ENCODE measurements around the gene GPR107. TPM values are rescaled to one million over a fixed set of nuclear protein-coding genes. Genes with fewer than 3 reads are reported as not detected.
A peak's percentile ranks its signal among the peaks of the same experiment; 100 is the strongest.

Gene GPR107
- polyA plus RNA-seq, 3 donors from 2014 or later = 3.4 to 9.5 (median 5.9) TPM

- Mint-ChIP-seq H3K27ac (peak overlapping the region in 3 of 6 donors; percentile 32 to 88 (median 51)), H3K36me3 (no peaks in the 10 kb centered on the region), H3K4me1 (peaks cover 6 to 12% of the 10 kb centered on the region in 2 donors), H3K4me3 (peak overlapping the region; percentile 42 to 80 (median 67)), H3K27me3 (ENCODE audit: low read depth in 3 of 3) (peaks cover 5 to 12% (median 6%) of the 10 kb centered on the region in 3 donors), H3K9me3 (peaks cover 0 to 2% (median 0%) of the 10 kb centered on the region in 6 donors)
- DNase-seq = no peak
Measured at GRCh38 chr9:130173666-130173983, 119.9 kb downstream of the GPR107 start.

GRCh38 chr9:130174025-130174424 lies 120.3 kb downstream of the GPR107 start:
- peak overlapping the region; percentile 42 to 80 (median 66) for H3K4me3 Mint-ChIP-seq
- H3K27ac Mint-ChIP-seq = peak overlapping the region in 4 of 6 donors; percentile 40 to 88 (median 54)
- H3K36me3 Mint-ChIP-seq = no peaks in the 10 kb centered on the region
- H3K9me3 Mint-ChIP-seq = peaks cover 0 to 2% (median 0%) of the 10 kb centered on the region in 6 donors
- H3K27me3 Mint-ChIP-seq (ENCODE audit: low read depth in 3 of 3) = peaks cover 5 to 11% (median 6%) of the 10 kb centered on the region in 3 donors
- peaks cover 6 to 12% of the 10 kb centered on the region in 2 donors for H3K4me1 Mint-ChIP-seq
- no peak for DNase-seq

GRCh38 chr9:130174920-130175321 lies 121.2 kb downstream of the GPR107 start:
- Mint-ChIP-seq H3K9me3 (peaks cover 0 to 2% (median 0%) of the 10 kb centered on the region in 6 donors), H3K27ac (peak overlapping the region in 3 of 6 donors; percentile 8 to 57 (median 51)), H3K27me3 (ENCODE audit: low read depth in 3 of 3) (peaks cover 5 to 10% (median 6%) of the 10 kb centered on the region in 3 donors), H3K4me1 (peaks cover 6 to 12% of the 10 kb centered on the region in 2 donors), H3K4me3 (peak overlapping the region in 4 of 5 donors; percentile 31 to 66 (median 44)), H3K36me3 (no peaks in the 10 kb centered on the region)
- DNase-seq = no peak

- DNase-seq = no peak
- peak overlapping the region in 1 of 6 donors; percentile 51 for H3K27ac Mint-ChIP-seq
- no peak overlapping the region for H3K4me3 Mint-ChIP-seq
- no peaks in the 10 kb centered on the region for H3K9me3 Mint-ChIP-seq
- no peaks in the 10 kb centered on the region for H3K36me3 Mint-ChIP-seq
- peaks cover 6 to 12% of the 10 kb centered on the region in 2 donors for H3K4me1 Mint-ChIP-seq
- peaks cover 5 to 10% (median 6%) of the 10 kb centered on the region in 3 donors for H3K27me3 Mint-ChIP-seq (ENCODE audit: low read depth in 3 of 3)
Measured at GRCh38 chr9:130175355-130175754, 121.6 kb downstream of the GPR107 start.

GRCh38 chr9:130176760-130177159 lies 123.1 kb downstream of the GPR107 start:
- Mint-ChIP-seq H3K4me1 (peaks cover 0 to 7% of the 10 kb centered on the region in 2 donors), H3K4me3 (no peak overlapping the region), H3K27me3 (ENCODE audit: low read depth in 3 of 3) (peaks cover 3 to 9% (median 4%) of the 10 kb centered on the region in 3 donors), H3K9me3 (no peaks in the 10 kb centered on the region), H3K36me3 (no peaks in the 10 kb centered on the region), H3K27ac (no peak overlapping the region)
- DNase-seq = no peak

GRCh38 chr9:130177898-130178805 lies 124.4 kb downstream of the GPR107 start:
- DNase-seq = no peak
- Mint-ChIP-seq H3K36me3 (no peaks in the 10 kb centered on the region), H3K4me3 (no peak overlapping the region), H3K27ac (peak overlapping the region in 1 of 6 donors; percentile 11), H3K27me3 (ENCODE audit: low read depth in 3 of 3) (peaks cover 2 to 5% (median 3%) of the 10 kb centered on the region in 3 donors), H3K4me1 (peaks cover 0 to 6% of the 10 kb centered on the region in 2 donors), H3K9me3 (no peaks in the 10 kb centered on the region)

- peaks cover 1 to 2% (median 1%) of the 10 kb centered on the region in 3 donors for H3K27me3 Mint-ChIP-seq (ENCODE audit: low read depth in 3 of 3)
Measured at GRCh38 chr9:130179331-130179907, 125.7 kb downstream of the GPR107 start.

GRCh38 chr9:130180516-130180915 lies 126.8 kb downstream of the GPR107 start:
- Mint-ChIP-seq H3K36me3 (no peaks in the 10 kb centered on the region), H3K4me3 (no peak overlapping the region), H3K27me3 (ENCODE audit: low read depth in 3 of 3) (peaks cover 0 to 1% (median under 1%) of the 10 kb centered on the region in 3 donors), H3K4me1 (no peaks in the 10 kb centered on the region), H3K27ac (peak overlapping the region in 2 of 6 donors; percentile 27), H3K9me3 (no peaks in the 10 kb centered on the region)
- DNase-seq = no peak

More at GRCh38 chr9:130179331-130179907, 125.7 kb downstream of the GPR107 start:
- H3K27ac Mint-ChIP-seq = peak overlapping the region in 2 of 6 donors; percentile 26 to 44
- H3K36me3 Mint-ChIP-seq = no peaks in the 10 kb centered on the region
- no peaks in the 10 kb centered on the region for H3K4me1 Mint-ChIP-seq
- DNase-seq = no peak
- H3K4me3 Mint-ChIP-seq = no peak overlapping the region
- H3K9me3 Mint-ChIP-seq = no peaks in the 10 kb centered on the region

GRCh38 chr9:130181678-130182380 lies 128.1 kb downstream of the GPR107 start:
- Mint-ChIP-seq H3K4me1 (no peaks in the 10 kb centered on the region), H3K27ac (no peak overlapping the region), H3K36me3 (no peaks in the 10 kb centered on the region), H3K27me3 (ENCODE audit: low read depth in 3 of 3) (peaks cover 0 to 4% (median 1%) of the 10 kb centered on the region in 3 donors), H3K4me3 (no peak overlapping the region), H3K9me3 (no peaks in the 10 kb centered on the region)
- DNase-seq = no peak

GRCh38 chr9:130182381-130182909 lies 128.7 kb downstream of the GPR107 start:
- no peak overlapping the region for H3K27ac Mint-ChIP-seq
- H3K4me3 Mint-ChIP-seq = no peak overlapping the region
- H3K36me3 Mint-ChIP-seq = no peaks in the 10 kb centered on the region
- H3K4me1 Mint-ChIP-seq = no peaks in the 10 kb centered on the region
- no peak for DNase-seq
- peaks cover 0 to 4% (median 0%) of the 10 kb centered on the region in 3 donors for H3K27me3 Mint-ChIP-seq (ENCODE audit: low read depth in 3 of 3)
- no peaks in the 10 kb centered on the region for H3K9me3 Mint-ChIP-seq

- H3K27ac Mint-ChIP-seq = peak overlapping the region in 3 of 6 donors; percentile 6 to 43 (median 22)
- no peak for DNase-seq
- H3K27me3 Mint-ChIP-seq (ENCODE audit: low read depth in 3 of 3) = peaks cover 0 to 4% (median 0%) of the 10 kb centered on the region in 3 donors
- no peaks in the 10 kb centered on the region for H3K36me3 Mint-ChIP-seq
- H3K4me3 Mint-ChIP-seq = no peak overlapping the region
- no peaks in the 10 kb centered on the region for H3K4me1 Mint-ChIP-seq
- H3K9me3 Mint-ChIP-seq = no peaks in the 10 kb centered on the region
Measured at GRCh38 chr9:130183133-130183762, 129.5 kb downstream of the GPR107 start.

- no peaks in the 10 kb centered on the region for H3K4me1 Mint-ChIP-seq
- H3K27me3 Mint-ChIP-seq (ENCODE audit: low read depth in 3 of 3) = peaks cover 0 to 4% (median 2%) of the 10 kb centered on the region in 3 donors
- no peaks in the 10 kb centered on the region for H3K36me3 Mint-ChIP-seq
- no peak overlapping the region for H3K27ac Mint-ChIP-seq
- no peak overlapping the region for H3K4me3 Mint-ChIP-seq
- DNase-seq = no peak
- no peaks in the 10 kb centered on the region for H3K9me3 Mint-ChIP-seq
Measured at GRCh38 chr9:130185017-130185416, 131.3 kb downstream of the GPR107 start.

GRCh38 chr9:130185490-130186031 lies 131.9 kb downstream of the GPR107 start:
- H3K4me3 Mint-ChIP-seq = no peak overlapping the region
- peaks cover 0 to 4% (median 2%) of the 10 kb centered on the region in 3 donors for H3K27me3 Mint-ChIP-seq (ENCODE audit: low read depth in 3 of 3)
- no peak for DNase-seq
- H3K27ac Mint-ChIP-seq = no peak overlapping the region
- no peaks in the 10 kb centered on the region for H3K36me3 Mint-ChIP-seq
- H3K4me1 Mint-ChIP-seq = no peaks in the 10 kb centered on the region
- H3K9me3 Mint-ChIP-seq = no peaks in the 10 kb centered on the region

All from immature natural killer cell (primary cell).